NCI-H510A (cell line): ENCODE data around the gene RSBN1.

Experiments used
- DNase-seq: peaks from one replicate; lab custom pipeline; 2025; lab: John Stamatoyannopoulos, UW

The RSBN1 gene

DNA sequence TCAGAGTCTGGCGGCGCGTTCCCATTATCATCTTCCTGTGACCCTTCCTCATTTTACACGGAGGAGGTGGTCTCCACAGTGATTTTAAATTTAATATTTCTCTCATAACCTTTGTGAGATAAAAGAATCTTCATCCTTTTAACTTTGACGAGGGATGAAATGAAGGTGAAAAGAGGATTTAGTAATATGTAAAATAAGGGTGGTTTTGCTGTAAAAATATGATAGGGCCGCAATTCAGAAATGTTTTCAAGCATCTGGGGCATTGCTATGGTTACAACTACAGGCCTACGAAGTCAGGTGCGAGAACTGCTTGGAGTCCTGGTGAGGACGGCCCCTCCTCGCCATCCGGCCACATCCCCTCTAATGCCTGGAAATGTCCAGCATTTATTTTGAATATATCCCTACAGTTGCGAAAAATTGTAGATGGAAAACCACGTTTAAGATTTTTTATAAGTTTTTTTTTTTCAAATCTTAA is 422 bp upstream of the RSBN1 start:
- no peak for DNase-seq

GRCh38 chr1:113811156-113811887 is 954 bp downstream of the RSBN1 start:
- no peak for DNase-seq

DNA sequence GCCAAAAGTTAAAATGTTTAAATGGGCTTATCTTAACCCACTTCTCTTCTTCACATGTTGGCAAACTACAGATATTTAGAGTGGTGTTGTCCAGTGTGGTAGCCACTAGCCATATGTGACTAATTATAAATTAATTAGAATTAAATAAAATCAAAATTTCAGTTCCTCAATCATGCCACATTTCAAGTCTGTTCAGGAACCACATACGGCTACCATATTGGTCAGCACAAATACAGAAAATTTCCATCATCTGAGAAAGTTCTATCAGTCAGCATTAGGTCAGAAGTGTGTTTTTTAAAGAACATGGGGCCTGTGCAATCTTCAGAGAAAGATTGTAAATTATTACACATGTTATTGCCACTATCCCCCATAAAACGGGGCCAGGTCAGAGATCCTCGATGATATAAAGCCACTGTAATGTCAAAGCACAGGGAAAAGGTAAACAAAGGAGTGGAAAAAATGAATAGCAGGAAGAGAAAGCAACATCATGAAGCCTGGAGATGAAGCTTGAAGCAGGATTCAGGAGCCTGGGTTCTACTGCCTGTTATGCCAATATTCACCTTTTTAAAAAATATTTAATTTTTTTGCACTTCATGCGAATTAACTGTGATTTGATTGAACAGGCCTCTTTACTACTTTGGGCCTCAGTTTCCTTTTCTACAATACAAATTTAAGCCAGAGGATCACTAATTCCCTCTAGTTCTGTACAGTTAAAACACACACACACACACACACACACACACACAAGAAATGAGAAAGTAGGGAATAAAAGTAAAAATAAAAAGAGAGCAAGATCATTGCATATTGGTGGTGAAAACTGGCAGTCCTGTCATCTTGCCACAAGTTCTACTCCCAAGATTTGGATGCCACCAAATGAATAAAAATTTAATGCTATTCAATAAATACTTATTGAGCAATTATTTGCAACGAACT is 2.3 kb downstream of the RSBN1 start:
- no peak for DNase-seq

DNA sequence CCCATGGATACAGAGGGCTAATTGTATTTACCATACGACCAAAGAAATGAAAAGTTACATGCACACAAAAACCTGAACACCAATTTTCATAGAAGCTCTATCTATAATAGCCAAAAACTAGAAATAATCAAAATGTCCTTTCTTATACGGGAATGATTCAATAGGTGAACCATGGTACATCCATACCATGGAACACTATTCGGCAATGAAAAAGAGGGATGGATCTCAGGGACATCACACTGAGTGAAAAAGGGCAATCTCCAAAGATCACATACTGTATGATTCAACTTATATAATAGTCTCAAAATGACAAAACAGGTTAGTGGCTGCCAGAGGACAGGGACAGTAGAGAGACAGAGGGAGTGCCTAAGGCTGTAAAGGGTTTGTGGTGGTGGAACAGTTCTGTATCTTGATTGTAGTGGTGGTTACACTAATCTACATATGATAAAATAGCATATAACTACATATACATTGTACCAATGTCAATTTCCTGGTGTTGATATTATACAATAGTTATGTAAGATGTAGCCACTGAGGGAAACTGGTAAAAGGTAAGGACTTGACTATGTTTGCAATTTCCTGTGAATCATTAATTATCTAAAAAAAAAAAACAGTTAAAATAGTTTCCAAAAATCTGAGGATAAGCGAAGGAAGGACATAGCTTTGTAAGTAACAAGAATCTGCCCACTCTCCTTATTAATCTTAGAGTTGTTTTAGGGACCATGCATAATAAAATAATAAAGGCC is 3.7 kb downstream of the RSBN1 start:
- no peak for DNase-seq

DNA sequence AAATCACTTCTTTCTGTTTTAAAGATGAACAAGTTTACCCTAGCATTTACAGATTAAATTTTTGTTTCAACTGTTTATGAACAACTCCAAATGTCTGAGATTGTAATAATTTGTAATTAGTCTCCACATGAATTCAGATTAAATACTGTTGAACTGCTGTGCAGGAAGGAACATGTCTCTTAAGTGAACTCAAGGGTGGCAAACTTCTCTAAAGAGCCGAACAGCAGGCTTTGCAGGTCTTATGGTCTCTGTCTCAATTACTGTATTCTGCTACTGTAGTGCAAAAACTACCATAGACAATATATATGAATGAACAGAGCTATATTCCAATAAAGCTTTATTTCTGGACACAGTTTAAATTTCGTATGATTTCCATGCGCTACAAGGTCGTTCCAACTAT is 6.6 kb downstream of the RSBN1 start:
- no peak for DNase-seq

DNA sequence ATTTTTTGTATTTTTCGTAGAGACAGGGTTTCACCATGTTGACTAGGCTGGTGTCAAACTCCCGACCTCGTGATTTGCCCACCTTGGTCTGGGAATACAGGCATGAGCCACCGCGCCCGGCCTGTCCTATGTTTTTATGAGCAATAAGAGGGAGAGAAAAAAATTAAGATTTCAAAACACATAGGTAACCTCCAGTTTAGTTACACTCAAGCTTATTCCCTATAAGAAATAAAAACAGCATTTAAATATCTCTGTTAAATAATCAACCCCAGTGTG is 7.1 kb downstream of the RSBN1 start:
- no peak for DNase-seq

DNA sequence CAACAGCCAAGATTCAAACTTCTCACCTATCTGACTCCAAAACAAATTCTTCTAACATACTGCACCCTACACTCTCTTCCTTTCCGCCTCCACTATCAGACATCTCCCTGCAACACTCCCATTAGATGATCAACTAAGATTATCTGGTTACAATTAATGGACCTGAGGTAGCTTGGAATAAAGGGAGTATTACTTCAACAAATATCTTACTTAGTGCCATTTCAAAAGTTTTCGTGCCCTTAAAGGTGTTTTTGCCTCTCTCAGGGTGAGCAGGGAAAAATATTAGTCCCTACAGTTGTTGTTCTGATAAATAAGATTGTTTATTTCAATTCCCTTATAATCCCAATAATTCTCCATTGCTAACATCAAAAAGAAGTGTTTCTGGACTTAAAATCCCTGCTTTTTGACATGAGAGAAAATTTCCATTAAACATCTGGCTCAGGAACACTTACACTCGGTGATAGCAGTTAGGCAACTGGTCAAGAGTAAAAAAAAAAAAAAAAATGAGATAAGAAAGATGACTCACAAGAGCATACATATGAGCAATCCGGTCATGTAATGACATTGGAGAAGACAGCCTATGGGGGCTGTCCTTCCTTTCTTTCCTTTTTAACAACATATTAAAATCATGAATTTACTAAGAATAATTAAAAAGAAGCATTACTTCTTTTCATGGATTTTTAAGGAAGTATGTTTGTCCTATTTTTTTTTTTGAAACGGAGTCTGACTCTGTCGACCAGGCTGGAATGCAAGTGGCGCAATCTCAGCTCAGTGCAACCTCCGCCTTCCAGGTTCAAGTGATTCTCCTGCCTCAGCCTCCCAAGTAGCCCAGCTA is 7.6 kb downstream of the RSBN1 start:
- no peak for DNase-seq

- no peak for DNase-seq
These were observed 9.8 kb downstream of the RSBN1 start for GRCh38 chr1:113802367-113803007.

DNA sequence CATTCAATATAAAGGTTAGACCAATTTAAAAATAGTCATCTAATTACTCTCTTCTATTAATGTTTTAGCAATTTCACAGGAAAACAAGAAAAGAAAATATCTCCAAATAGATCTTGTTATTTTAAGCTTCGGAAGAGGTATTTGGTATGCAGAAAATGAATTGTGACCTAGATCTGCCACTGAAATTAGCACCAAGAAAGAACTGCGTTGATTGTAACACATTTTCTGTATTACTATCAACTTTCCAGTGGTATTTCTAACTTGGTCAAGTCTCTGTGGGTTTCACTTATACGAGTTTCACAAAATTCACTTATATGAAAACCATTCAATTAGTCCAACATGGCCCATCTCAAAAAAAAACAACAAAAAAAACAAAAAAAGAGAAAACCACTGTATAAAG is 11.8 kb downstream of the RSBN1 start:
- no peak for DNase-seq

- no peak for DNase-seq
These were observed 14.8 kb downstream of the RSBN1 start for GRCh38 chr1:113797472-113797871.

- DNase-seq: no peak
These were observed 18.1 kb downstream of the RSBN1 start for GRCh38 chr1:113793878-113794834.

DNA sequence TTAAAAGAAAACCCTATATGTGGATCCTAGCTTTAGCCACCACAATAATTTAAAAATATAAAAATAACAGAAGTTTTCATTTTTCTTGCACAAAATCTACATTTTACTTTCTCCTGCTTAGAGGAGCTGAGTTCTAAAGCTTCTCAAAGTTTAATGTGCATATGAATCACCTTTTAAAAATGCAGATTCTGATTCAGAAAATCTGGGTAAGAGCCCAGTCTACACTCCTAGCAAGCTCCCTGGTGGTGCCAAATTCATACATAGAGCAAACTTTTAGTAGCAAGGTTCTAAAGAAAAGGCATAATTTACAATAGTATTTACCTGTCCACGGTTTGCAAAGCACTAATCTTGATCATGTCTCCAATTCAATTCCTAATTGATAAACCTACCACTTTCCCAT is 19.3 kb downstream of the RSBN1 start:
- no peak for DNase-seq

DNA sequence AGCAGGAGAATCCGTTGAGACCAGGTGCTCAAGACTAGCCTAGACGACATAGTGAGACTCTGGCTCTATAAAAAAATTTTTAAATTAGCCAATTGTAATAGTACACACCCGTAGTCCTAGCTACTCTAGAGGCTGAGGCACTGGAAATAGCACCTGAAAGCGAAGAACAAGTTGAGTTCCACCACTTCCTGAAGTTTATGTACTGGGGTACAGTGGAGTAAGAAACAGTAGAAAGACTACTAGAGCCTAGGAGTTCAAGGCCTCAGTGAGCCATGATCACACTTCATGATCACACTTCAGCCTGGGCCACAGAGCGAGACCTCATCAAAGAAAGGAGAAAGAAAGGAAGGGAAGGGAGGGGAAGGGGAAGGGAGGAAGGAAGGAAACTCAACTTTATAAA is 19.8 kb downstream of the RSBN1 start:
- no peak for DNase-seq

GRCh38 chr1:113788802-113789201 is 23.5 kb downstream of the RSBN1 start:
- DNase-seq: no peak

GRCh38 chr1:113787663-113788062 is 24.6 kb downstream of the RSBN1 start:
- no peak for DNase-seq

GRCh38 chr1:113786069-113786468 is 26.2 kb downstream of the RSBN1 start:
- peak; percentile 4 for DNase-seq

GRCh38 chr1:113784104-113784779 is 28.0 kb downstream of the RSBN1 start:
- DNase-seq: no peak

GRCh38 chr1:113783254-113784103 is 28.8 kb downstream of the RSBN1 start:
- no peak for DNase-seq

GRCh38 chr1:113782406-113782805 is 29.9 kb downstream of the RSBN1 start:
- DNase-seq: no peak
